ENCODE measurements around the gene MYBPC2.

GRCh38 chr19:50505856-50506611 lies 73.3 kb downstream of the MYBPC2 start:
- TF ChIP-seq EZH2 (IDR thresholded peaks at IDR 0.05; ENCODE audit: borderline replicate concordance, low read length) (no peak), CTCF (conservative IDR thresholded peaks at IDR 0.05 in 1 of 2, IDR thresholded peaks at IDR 0.05 in 1 of 2; ENCODE audit: extremely low read depth in 1 of 2, insufficient read depth in 1 of 2, low read depth in 1 of 2, low read length in 2 of 2) (no peak)
